Endothelial cell of umbilical vein (primary cell): ENCODE data around the gene LRRC8D. TPM values are rescaled to one million over a fixed set of nuclear protein-coding genes. Genes with fewer than 3 reads are reported as not detected.

Source experiments
- BruUV-seq: library from RNA; stranded (reverse); fragments of 400-500 nt; replicated peaks from 2 replicates; lab custom pipeline; 2021; lab: Mats Ljungman, UMichigan
- CTCF ChIA-PET: fragments of 300-600, 350-600 bp; sonication (Branson Sonifier 250); formaldehyde crosslinking; loops from one replicate; lab custom pipeline; 2021; ENCODE audit warnings: antibody characterized with exemption, inconsistent platforms; lab: Charles Lee
- POLR2A ChIA-PET: fragments of 300-600, 350-600 bp; sonication (Branson Sonifier 250); formaldehyde crosslinking; loops from one replicate; lab custom pipeline; 2021; ENCODE audit warnings: antibody characterized with exemption, inconsistent platforms; lab: Charles Lee
- DNase-seq: peaks from one replicate; pipeline ENCODE4 v3.0.0-alpha.2; 2011; ENCODE audit warnings: low read depth, low spot score
- FAIRE-seq: peaks from 2 replicates; lab custom pipeline; 2011; peaks lifted over from hg19 to GRCh38; lab: Jason Lieb, UNC
- H2AFZ ChIP-seq: 2 replicates; pipeline ENCODE4 v1.6.0; 2012; ENCODE audit warnings: low read depth, low read length, control low read depth, inconsistent platforms
- H3K27ac ChIP-seq: 2 replicates; pipeline ENCODE4 v1.5.1; 2011; ENCODE audit warnings: low read depth, mild to moderate bottlenecking, control low read depth, low read length, moderate library complexity; ENCODE audit not compliant: insufficient read depth
- H3K27me3 ChIP-seq, 2 experiments: 2 replicates each; pipeline versions ENCODE4 v1.6.0 to v1.6.1; 2011; ENCODE audit warnings: low read length in 2 of 2, mixed read lengths in 1 of 2; ENCODE audit not compliant: control insufficient read depth in 2 of 2, insufficient read depth in 2 of 2
- H3K36me3 ChIP-seq, 2 experiments: 2 replicates in 1 of 2; 3 replicates in 1 of 2; pipeline ENCODE4 v1.5.1; 2011; ENCODE audit warnings: low read length in 2 of 2, mild to moderate bottlenecking in 1 of 2, moderate library complexity in 1 of 2; ENCODE audit not compliant: control insufficient read depth in 2 of 2, insufficient read depth in 2 of 2; ENCODE audit errors: extremely low read depth in 1 of 2
- H3K4me1 ChIP-seq: 3 replicates; pipeline ENCODE4 v1.5.1; 2011; ENCODE audit warnings: mild to moderate bottlenecking, low read length; ENCODE audit not compliant: control insufficient read depth, insufficient read depth; ENCODE audit errors: extremely low read depth
- H3K4me2 ChIP-seq: 2 replicates; pipeline ENCODE4 v1.6.1; 2011; ENCODE audit warnings: low read length, control low read depth, mixed read lengths; ENCODE audit not compliant: insufficient read depth
- H3K4me3 ChIP-seq, 3 experiments: fragments of 200-600 bp in 1 of 3; sonication (generic), shearing (Covaris generic) in 1 of 3; replicated peaks in 1 of 3; 2 replicates each; pipeline ENCODE4 v1.5.1; 2011 to 2016; ENCODE audit warnings: control low read depth in 3 of 3, low read length in 3 of 3, mild to moderate bottlenecking in 2 of 3, inconsistent platforms in 1 of 3, low read depth in 1 of 3, moderate library complexity in 1 of 3; ENCODE audit not compliant: insufficient read depth in 1 of 3
- H3K79me2 ChIP-seq: 2 replicates; pipeline ENCODE4 v1.6.0; 2012; ENCODE audit warnings: low read length, inconsistent platforms; ENCODE audit not compliant: control insufficient read depth, insufficient read depth
- H3K9ac ChIP-seq: replicated peaks from 2 replicates; pipeline ENCODE3; 2011; ENCODE audit warnings: low read length, control low read depth; ENCODE audit not compliant: insufficient read depth; ENCODE audit errors: extremely low read depth
- H3K9me1 ChIP-seq: replicated peaks from 3 replicates; pipeline ENCODE4 v1.6.0; 2011; ENCODE audit warnings: mild to moderate bottlenecking, low read length; ENCODE audit not compliant: control insufficient read depth, insufficient read depth; ENCODE audit errors: extremely low read depth
- H3K9me3 ChIP-seq: replicated peaks from 2 replicates; pipeline ENCODE4 v1.5.1; 2012; ENCODE audit warnings: low read length, inconsistent platforms; ENCODE audit not compliant: control insufficient read depth, insufficient read depth
- H4K20me1 ChIP-seq: replicated peaks from 2 replicates; pipeline ENCODE3; 2011; ENCODE audit warnings: mild to moderate bottlenecking, low read length; ENCODE audit not compliant: control insufficient read depth, insufficient read depth; ENCODE audit errors: extremely low read depth
- EZH2 ChIP-seq: IDR thresholded peaks from 2 replicates; pipeline ENCODE4 v1.6.1; 2012; ENCODE audit warnings: borderline replicate concordance, low read depth, mild to moderate bottlenecking, moderate library complexity, low read length, inconsistent platforms; ENCODE audit not compliant: severe bottlenecking
- FOS ChIP-seq: IDR thresholded peaks from 2 replicates; pipeline ENCODE4 v1.6.1; 2011; ENCODE audit warnings: mild to moderate bottlenecking, low read length, moderate library complexity, borderline replicate concordance; ENCODE audit not compliant: insufficient read depth
- GATA2 ChIP-seq: IDR thresholded peaks from 2 replicates; pipeline ENCODE4 v1.7.0; 2011; ENCODE audit warnings: low read depth, mild to moderate bottlenecking, moderate library complexity, mixed read lengths, low read length; ENCODE audit not compliant: insufficient read length, insufficient read depth
- JUN ChIP-seq: IDR thresholded peaks from 2 replicates; pipeline ENCODE4 v1.6.1; 2011; ENCODE audit warnings: borderline replicate concordance, low read depth; ENCODE audit not compliant: insufficient read length, insufficient read depth
- MYC ChIP-seq: IDR thresholded peaks from one replicate; pipeline ENCODE4 v1.6.1; 2011; ENCODE audit warnings: mild to moderate bottlenecking, low read depth, low read length
- POLR2A ChIP-seq: IDR thresholded peaks from 2 replicates; pipeline ENCODE4 v1.6.1; 2012; ENCODE audit warnings: low read depth, mild to moderate bottlenecking, control low read depth, low read length
- POLR2AphosphoS5 ChIP-seq: IDR thresholded peaks from 2 replicates; pipeline ENCODE4 v1.6.1; 2012; ENCODE audit warnings: low read depth, mild to moderate bottlenecking, control low read depth, low read length, moderate library complexity; ENCODE audit not compliant: insufficient read depth
- dilution Hi-C: fragments of 300-500 bp; cut with MboI; formaldehyde crosslinking; loops from one replicate; pipeline ENCODE4 v1.15.0; 2019; ENCODE audit warnings: low sequenced_read_pairs; ENCODE audit not compliant: extremely low pct_ligation_motif_present
- intact Hi-C: fragments of 100-400 bp; cut with micrococcal nuclease; formaldehyde crosslinking; loops from one replicate; pipeline ENCODE4 v1.10.0; 2022
- polyA plus RNA-seq, 4 experiments: library from polyadenylated mRNA; depleted of rRNA in 3 of 4; stranded (reverse) in 3 of 4; unstranded in 1 of 4; fragments of >200 nt; gene quantifications; 2 replicates each; pipeline versions ENCODE4 v1.2.1 to v1.2.3, GENCODE V29; 2011 to 2012; ENCODE audit warnings: missing spikeins in 1 of 4
- total RNA-seq: library from RNA; stranded (reverse); gene quantifications from 2 replicates; pipeline ENCODE4 v1.2.3, GENCODE V29; 2021
- TF ChIP-seq, protein P1 (sequence below): IDR thresholded peaks from 2 replicates; pipeline ENCODE4 v1.6.1; 2011; ENCODE audit not compliant: insufficient read depth, insufficient read length
- TF ChIP-seq, protein P2 (sequence below), 2 donors: IDR thresholded peaks; 1 replicate in 1 of 2; 2 replicates in 1 of 2; pipeline ENCODE4 v1.5.1; 2011; ENCODE audit warnings: low read length in 2 of 2, mild to moderate bottlenecking in 2 of 2, moderate library complexity in 2 of 2, control low read depth in 1 of 2, inconsistent platforms in 1 of 2, low read depth in 1 of 2; ENCODE audit not compliant: insufficient read depth in 1 of 2; ENCODE audit errors: extremely low read depth in 1 of 2

LRRC8D gene
- total and polyA plus RNA-seq, 2 donors (not counting 3 experiments of a cell fraction or from before 2014, with no cell fraction given), result 31.9 to 37.7 TPM

DNA sequence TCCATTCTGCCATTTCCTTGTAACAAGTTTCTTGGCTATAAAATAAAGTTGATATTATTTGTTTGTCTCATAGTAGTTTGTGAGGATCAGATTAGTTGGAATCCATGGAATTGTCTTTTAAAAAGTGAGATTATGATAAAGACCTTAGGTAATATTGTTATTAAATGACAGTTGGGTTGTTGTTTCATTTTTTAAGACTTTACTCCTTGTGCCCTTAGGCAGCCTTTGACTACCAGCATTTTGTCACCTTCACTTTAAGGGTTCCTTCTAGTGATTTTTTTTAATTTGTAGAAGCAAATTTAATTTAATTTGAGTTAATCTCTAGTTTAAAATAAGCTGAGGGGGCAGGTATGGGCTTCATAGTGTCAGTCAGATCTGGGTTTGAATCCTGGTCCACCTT is 89.4 kb downstream of the LRRC8D start:
- Histone ChIP-seq H3K36me3 (no peaks in the 10 kb centered on the region), H3K4me2 (no peak overlapping the region), H3K9me3 (no peaks in the 10 kb centered on the region), H3K9ac (no peak overlapping the region), H3K79me2 (no peaks in the 10 kb centered on the region), H3K4me3 (no peak overlapping the region), H3K27me3 (no peaks in the 10 kb centered on the region), H3K27ac (peak overlapping the region; percentile 27), H3K9me1 (no peaks in the 10 kb centered on the region), H4K20me1 (no peaks in the 10 kb centered on the region), H3K4me1 (peaks cover 53% of the 10 kb centered on the region), H2AFZ (no peak overlapping the region)
- dilution Hi-C loops (no loop called here), intact Hi-C loops (no loop called here)
- POLR2A ChIA-PET, result no interaction called here
- FAIRE-seq (no peak), DNase-seq (no peak)
- TF ChIP-seq MYC (no peak), POLR2A (no peak), FOS (no peak)
- TF ChIP-seq, protein P1, sequence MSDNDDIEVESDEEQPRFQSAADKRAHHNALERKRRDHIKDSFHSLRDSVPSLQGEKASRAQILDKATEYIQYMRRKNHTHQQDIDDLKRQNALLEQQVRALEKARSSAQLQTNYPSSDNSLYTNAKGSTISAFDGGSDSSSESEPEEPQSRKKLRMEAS, result no peak
- TF ChIP-seq, protein P2, sequence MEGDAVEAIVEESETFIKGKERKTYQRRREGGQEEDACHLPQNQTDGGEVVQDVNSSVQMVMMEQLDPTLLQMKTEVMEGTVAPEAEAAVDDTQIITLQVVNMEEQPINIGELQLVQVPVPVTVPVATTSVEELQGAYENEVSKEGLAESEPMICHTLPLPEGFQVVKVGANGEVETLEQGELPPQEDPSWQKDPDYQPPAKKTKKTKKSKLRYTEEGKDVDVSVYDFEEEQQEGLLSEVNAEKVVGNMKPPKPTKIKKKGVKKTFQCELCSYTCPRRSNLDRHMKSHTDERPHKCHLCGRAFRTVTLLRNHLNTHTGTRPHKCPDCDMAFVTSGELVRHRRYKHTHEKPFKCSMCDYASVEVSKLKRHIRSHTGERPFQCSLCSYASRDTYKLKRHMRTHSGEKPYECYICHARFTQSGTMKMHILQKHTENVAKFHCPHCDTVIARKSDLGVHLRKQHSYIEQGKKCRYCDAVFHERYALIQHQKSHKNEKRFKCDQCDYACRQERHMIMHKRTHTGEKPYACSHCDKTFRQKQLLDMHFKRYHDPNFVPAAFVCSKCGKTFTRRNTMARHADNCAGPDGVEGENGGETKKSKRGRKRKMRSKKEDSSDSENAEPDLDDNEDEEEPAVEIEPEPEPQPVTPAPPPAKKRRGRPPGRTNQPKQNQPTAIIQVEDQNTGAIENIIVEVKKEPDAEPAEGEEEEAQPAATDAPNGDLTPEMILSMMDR (IDR thresholded peaks at IDR 0.05; ENCODE audit: extremely low read depth in 1 of 2, insufficient read depth in 1 of 2, low read depth in 1 of 2, low read length in 2 of 2), result no peak
- TSS peak; percentile 36 for BruUV-seq
- CTCF ChIA-PET, result interaction anchor here (1.2 to 1.3 kb wide), 3 partner anchors 9 to 67 kb away, joined by 3 to 7 read pairs (median 6); no protein-coding TSS in a partner anchor

GRCh38 chr1:89910780-89911179 is 89.9 kb downstream of the LRRC8D start:
- no peaks in the 10 kb centered on the region for H3K9me3 ChIP-seq
- no peak overlapping the region for H3K9ac ChIP-seq
- DNase-seq (peak; percentile 69), FAIRE-seq (no peak)
- H3K79me2 ChIP-seq, result no peaks in the 10 kb centered on the region
- no peaks in the 10 kb centered on the region for H3K27me3 ChIP-seq
- H3K4me2 ChIP-seq, result peak overlapping the region; percentile 7
- H4K20me1 ChIP-seq, result no peaks in the 10 kb centered on the region
- H3K4me1 ChIP-seq, result peaks cover 48% of the 10 kb centered on the region
- H3K27ac ChIP-seq, result peak overlapping the region; percentile 27
- no TSS peak for BruUV-seq
- H3K4me3 ChIP-seq, result no peak overlapping the region
- TF ChIP-seq FOS (no peak), POLR2A (no peak), POLR2AphosphoS5 (no peak), EZH2 (no peak), MYC (no peak), JUN (no peak), GATA2 (no peak)
- TF ChIP-seq, protein P2 (IDR thresholded peaks at IDR 0.05; ENCODE audit: extremely low read depth in 1 of 2, insufficient read depth in 1 of 2, low read depth in 1 of 2, low read length in 2 of 2), result no peak
- TF ChIP-seq, protein P1, result no peak
- H3K36me3 ChIP-seq, result no peaks in the 10 kb centered on the region
- intact Hi-C loops, result no loop called here
- CTCF ChIA-PET, result interaction anchor here (1.0 to 1.3 kb wide), 4 partner anchors 9 to 67 kb away, joined by 3 to 7 read pairs (median 4); no protein-coding TSS in a partner anchor
- POLR2A ChIA-PET, result no interaction called here
- H3K9me1 ChIP-seq, result no peaks in the 10 kb centered on the region
- dilution Hi-C loops, result no loop called here
- no peak overlapping the region for H2AFZ ChIP-seq
